GM21529 (cell line): ENCODE results near the gene NRAS.
A peak's percentile ranks its signal among the peaks of the same experiment; 100 is the strongest.

Experiments used
- ATAC-seq: cut with Tn5 transposase; IDR thresholded peaks from one replicate; pipeline ENCODE4 v1.9.1; 2021; ENCODE audit not compliant: unreplicated experiment

NRAS gene

GRCh38 chr1:114685851-114686250 is 30.7 kb downstream of the NRAS start:
- ATAC-seq = no peak

GRCh38 chr1:114677691-114678090 is 38.9 kb downstream of the NRAS start:
- no peak for ATAC-seq

- ATAC-seq = no peak
Measured at GRCh38 chr1:114676115-114676514, 40.5 kb downstream of the NRAS start.

GRCh38 chr1:114671939-114672275 is 44.7 kb downstream of the NRAS start:
- no peak for ATAC-seq

GRCh38 chr1:114671011-114671938 is 45.3 kb downstream of the NRAS start:
- no peak for ATAC-seq

GRCh38 chr1:114670083-114671010 is 46.2 kb downstream of the NRAS start:
- peak; percentile 99 for ATAC-seq

GRCh38 chr1:114669562-114670082 is 46.9 kb downstream of the NRAS start, which contains the start of gene DENND2C:
DENND2C (minus strand) TSS chr1:114670049; CDS start chr1:114625984, 44,065 bp downstream.
- ATAC-seq = peak; percentile 63

- no peak for ATAC-seq
Measured at GRCh38 chr1:114668784-114669561, 47.6 kb downstream of the NRAS start.

- ATAC-seq = no peak
Measured at GRCh38 chr1:114668373-114668772, 48.2 kb downstream of the NRAS start.

GRCh38 chr1:114666954-114667353 is 49.6 kb downstream of the NRAS start:
- ATAC-seq = no peak

- ATAC-seq = no peak
Measured at GRCh38 chr1:114660238-114660637, 56.3 kb downstream of the NRAS start.
